NCI-H774 (cell line): ENCODE data around the gene PKD1L1.
"Not testable (repeated sequence)": the region's sequence is repeated elsewhere in the genome, so short reads cannot be mapped to it uniquely, and the experiment has no call there.

Experiments used
- DNase-seq: peaks from one replicate; lab custom pipeline; 2025; lab: John Stamatoyannopoulos, UW

Gene PKD1L1

DNA sequence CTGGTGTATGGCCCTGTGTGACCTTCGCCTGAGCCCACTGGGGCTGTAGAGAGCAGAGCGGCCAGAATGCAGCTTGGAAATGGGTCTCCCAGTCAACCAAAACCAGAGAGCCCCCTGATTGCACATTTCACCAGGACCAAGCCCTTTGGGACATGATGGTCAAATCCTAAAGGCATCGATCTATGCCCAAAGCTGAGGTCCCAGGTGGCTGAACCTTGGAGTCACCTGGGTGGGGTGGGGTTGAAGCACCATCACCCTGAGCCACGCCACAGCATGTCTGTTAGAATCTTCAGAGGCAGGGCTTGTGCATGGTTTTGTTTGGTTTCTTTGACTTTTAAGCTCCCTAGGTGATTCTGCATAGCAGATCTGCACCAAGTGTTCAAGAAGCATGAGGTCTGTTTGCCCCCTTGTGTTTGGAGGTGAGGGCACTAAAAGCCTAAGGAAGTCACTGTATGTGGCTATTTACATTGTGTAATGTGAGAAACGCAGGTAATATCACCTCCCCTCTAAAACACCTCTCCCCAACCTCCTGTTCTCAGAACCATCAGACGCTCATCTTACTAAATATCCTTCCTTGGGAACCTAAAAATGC is 9.6 kb downstream of the PKD1L1 start:
- DNase-seq = no peak

DNA sequence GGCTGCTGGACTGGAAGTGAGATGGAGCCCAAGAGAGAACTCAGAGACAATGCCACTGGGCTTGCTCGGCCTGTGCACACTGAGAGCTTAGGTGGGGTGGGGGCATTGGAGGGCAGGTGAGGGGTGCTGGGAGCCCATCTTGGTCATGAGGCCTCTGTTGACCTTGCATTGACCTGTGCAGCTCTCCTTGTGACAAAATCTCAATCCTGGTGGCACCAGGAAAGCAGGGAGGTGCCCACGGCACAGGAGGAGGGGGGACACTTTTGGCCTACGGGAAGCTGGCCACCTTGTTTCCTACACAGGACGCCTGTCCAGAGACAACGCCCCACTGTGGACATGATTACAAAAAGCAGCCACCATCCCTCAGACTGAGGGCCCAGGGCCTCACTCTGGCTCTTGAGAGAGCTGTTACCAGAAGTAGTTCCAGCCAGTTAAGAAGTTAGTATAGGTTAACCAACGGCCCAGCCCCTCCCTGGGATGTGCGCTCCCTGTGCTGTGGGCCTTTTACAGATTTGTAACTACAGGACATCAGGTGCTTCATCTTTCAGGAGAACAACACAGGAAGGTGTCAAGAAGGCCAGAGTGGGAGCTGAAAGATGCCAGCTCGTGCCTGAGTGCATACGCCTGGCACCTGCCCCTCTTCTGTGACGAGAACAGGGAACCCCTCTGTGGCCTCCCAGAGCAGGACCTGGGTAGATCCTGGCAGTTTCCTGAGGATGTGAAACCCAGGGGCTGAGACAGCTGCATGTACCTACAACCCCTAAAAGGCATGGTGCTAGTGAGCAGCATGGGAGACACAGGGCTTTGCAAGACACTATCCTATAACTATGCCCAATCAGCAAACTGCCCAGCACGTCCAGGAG is 10.3 kb downstream of the PKD1L1 start:
- no peak for DNase-seq

DNA sequence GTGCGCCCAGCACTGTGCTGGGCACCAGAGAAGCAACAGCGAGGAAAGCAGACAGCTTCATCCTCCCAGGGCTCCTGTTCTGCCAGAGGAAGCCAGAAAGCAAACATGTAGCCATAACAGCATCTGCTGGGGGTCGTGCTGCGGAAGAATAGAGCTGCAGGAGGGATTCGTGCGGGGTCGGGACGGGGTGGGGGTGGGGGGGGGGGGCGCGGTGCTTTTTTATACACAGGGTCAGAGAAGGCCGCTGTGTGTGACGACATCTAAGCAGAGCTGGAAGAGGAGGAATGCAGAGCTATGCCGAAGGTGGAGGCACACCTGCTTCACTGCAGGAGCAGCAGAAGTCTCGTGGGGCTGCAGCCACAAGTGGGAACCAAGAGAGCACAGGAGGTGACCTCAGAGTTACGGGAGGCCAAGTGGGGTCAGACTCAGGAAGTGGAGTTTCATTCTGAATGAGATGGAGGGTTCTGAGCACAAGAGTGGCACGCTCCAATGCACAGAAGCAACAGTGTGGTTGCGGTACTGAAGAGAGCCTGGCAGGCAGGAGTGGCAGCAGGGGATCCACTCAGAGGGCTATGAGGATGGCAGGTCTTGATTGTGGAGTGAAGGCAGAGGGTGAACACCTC is 11.1 kb downstream of the PKD1L1 start:
- no peak for DNase-seq

DNA sequence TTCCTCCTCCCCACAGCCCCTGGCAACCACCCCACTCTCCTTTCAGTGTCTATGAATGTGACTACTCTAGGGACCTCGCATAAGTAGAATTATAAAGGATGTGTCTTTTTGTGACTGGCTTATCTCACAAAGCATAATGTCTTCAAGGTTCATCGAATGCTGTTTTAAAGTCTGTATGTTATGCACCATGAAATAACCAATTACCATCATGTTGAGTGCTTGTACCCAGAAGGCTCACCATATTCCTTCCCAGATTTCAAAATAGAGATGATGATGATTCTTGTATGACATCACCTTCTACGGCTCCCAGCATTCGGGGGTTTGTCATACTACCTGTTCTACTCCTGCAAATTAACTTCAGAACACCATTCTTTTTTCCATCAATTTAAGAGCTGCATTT is 11.9 kb downstream of the PKD1L1 start:
- DNase-seq = no peak

- no peak for DNase-seq
These were observed 12.9 kb downstream of the PKD1L1 start for GRCh38 chr7:47935336-47935735.

DNA sequence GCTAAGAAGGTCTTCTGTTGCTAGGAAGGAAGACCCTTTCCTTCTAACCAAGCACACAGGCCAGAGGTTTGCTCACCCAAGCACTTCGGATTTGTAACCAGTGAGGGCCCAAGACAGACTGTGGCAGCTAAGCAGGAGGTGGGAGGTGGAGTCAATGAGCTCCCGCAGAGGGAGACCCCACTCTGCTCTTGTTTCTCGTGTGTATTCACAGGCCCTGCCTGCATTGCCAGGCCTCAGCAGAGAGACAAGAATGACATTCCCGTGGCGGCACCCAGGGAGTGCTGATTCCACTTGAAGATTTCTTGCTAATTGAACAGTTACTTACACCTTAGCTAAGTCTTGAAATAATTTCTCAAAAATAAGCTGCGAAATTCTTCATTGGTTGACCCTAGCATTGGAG is 13.4 kb downstream of the PKD1L1 start:
- DNase-seq = no peak

- no peak for DNase-seq
These were observed 15.1 kb downstream of the PKD1L1 start for GRCh38 chr7:47933215-47933614.

DNA sequence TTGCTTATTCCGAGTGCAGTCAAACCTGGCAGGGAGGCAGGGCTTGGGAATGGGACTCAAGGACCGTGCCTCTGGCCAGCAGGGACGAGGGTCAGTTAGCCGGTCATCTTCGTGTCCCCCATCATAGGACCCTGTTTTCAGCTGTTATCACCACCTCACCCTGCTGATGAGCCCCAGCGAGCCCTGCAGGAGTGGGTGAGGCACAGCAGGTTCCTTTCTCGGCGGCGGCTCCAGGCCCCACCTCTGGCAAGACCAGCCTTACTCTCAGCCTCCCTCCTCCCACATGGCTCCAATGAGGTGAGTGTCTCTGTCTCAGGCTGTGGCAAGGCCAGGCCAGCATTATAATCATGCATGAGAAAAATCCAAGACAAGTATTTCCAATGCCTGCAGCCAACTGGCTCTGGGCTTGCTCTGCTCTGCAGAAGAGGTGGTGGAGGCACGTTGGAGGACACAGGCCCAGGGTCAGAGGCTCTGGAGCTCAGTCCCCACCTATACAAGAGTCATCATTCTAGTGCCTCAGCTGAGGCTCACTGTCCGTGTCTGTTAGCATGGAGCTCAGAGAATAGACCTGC is 15.7 kb downstream of the PKD1L1 start:
- no peak for DNase-seq

- DNase-seq = no peak
These were observed 16.2 kb downstream of the PKD1L1 start for GRCh38 chr7:47932016-47932415.

- no peak for DNase-seq
These were observed 17.0 kb downstream of the PKD1L1 start for GRCh38 chr7:47931005-47932004.

DNA sequence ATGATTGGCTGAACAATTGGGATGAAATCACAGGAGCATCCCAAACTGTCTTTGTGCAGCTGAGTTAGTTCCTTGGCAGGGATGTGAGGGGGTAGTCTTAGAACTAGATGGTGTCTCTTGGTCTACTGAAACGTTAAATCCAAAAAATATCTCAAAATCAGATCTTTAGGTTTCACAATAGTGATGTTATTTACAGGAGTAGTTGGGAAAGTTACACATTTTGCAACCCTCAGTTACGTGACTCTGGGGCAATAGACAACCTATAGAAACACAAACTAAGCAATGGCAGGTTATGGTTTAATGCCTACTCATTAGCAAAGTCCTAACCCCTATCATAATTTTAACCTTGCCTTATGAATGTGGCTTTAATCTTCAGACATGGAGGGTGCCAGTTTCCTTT is 24.0 kb downstream of the PKD1L1 start:
- DNase-seq = no peak

- not testable (repeated sequence) for DNase-seq
These were observed 25.0 kb downstream of the PKD1L1 start for GRCh38 chr7:47923081-47923875.

GRCh38 chr7:47916514-47916913 is 31.8 kb downstream of the PKD1L1 start:
- DNase-seq = not testable (repeated sequence)

GRCh38 chr7:47915616-47915976 is 32.7 kb downstream of the PKD1L1 start:
- no peak for DNase-seq

GRCh38 chr7:47914717-47915615 is 33.3 kb downstream of the PKD1L1 start:
- no peak for DNase-seq

GRCh38 chr7:47912332-47912731 is 35.9 kb downstream of the PKD1L1 start:
- DNase-seq = no peak

GRCh38 chr7:47908720-47909119 is 39.5 kb downstream of the PKD1L1 start:
- DNase-seq = no peak

- no peak for DNase-seq
These were observed 40.2 kb downstream of the PKD1L1 start for GRCh38 chr7:47907981-47908616.

GRCh38 chr7:47906883-47907282 is 41.4 kb downstream of the PKD1L1 start:
- no peak for DNase-seq
